Liver (tissue), 9 donors: ENCODE results near the gene IL31RA. TPM values are rescaled to one million over a fixed set of nuclear protein-coding genes. Genes with fewer than 3 reads are reported as not detected.

Experiments
- DNase-seq: peaks from one replicate; pipeline ENCODE4 v3.0.0-alpha.2; 2017; ENCODE audit warnings: low spot score
- H3K27ac ChIP-seq, 2 donors: one replicate each; pipeline ENCODE4 v1.7.0; 2013; ENCODE audit warnings: inconsistent platforms in 2 of 2, low read length in 2 of 2, control low read depth in 1 of 2, low read depth in 1 of 2, mild to moderate bottlenecking in 1 of 2
- H3K27me3 ChIP-seq, 4 donors: one replicate each; pipeline versions ENCODE4 v1.6.1 to v1.7.0; 2013; ENCODE audit warnings: low read length in 3 of 4, inconsistent platforms in 1 of 4, mild to moderate bottlenecking in 1 of 4, moderate library complexity in 1 of 4; ENCODE audit not compliant: control insufficient read depth in 4 of 4, insufficient read depth in 4 of 4
- H3K36me3 ChIP-seq, 4 donors: one replicate each; pipeline versions ENCODE4 v1.6.1 to v1.7.0; 2013; ENCODE audit warnings: low read length in 3 of 4, mild to moderate bottlenecking in 3 of 4, low read depth in 1 of 4, moderate library complexity in 1 of 4; ENCODE audit not compliant: control insufficient read depth in 4 of 4, insufficient read depth in 3 of 4
- H3K4me1 ChIP-seq, 4 donors: one replicate each; pipeline versions ENCODE4 v1.6.1 to v1.7.0; 2013; ENCODE audit warnings: low read length in 3 of 4, mild to moderate bottlenecking in 3 of 4, moderate library complexity in 1 of 4; ENCODE audit not compliant: control insufficient read depth in 4 of 4, insufficient read depth in 4 of 4
- H3K4me3 ChIP-seq, 3 donors: one replicate each; pipeline versions ENCODE4 v1.6.1 to v1.7.0; 2013; ENCODE audit warnings: low read length in 3 of 3, control low read depth in 1 of 3, low read depth in 1 of 3, mild to moderate bottlenecking in 1 of 3
- H3K9ac ChIP-seq, 2 donors: one replicate each; pipeline ENCODE4 v1.7.0; 2013; ENCODE audit warnings: low read length in 2 of 2, mild to moderate bottlenecking in 2 of 2, moderate library complexity in 2 of 2, control low read depth in 1 of 2, low read depth in 1 of 2
- H3K9me3 ChIP-seq, 4 donors: one replicate each; pipeline versions ENCODE4 v1.6.1 to v1.7.0; 2013; ENCODE audit warnings: low read length in 3 of 4; ENCODE audit not compliant: control insufficient read depth in 4 of 4
- EGR1 ChIP-seq, 2 donors: IDR thresholded peaks; 2 replicates each; pipeline ENCODE4 v1.6.1; 2016 to 2018; ENCODE audit warnings: antibody characterized with exemption in 2 of 2, low read depth in 2 of 2
- FOXA1 ChIP-seq: IDR thresholded peaks from 2 replicates; pipeline ENCODE4 v1.6.1; 2016; ENCODE audit warnings: antibody characterized with exemption
- FOXA2 ChIP-seq: IDR thresholded peaks from 2 replicates; pipeline ENCODE4 v1.6.1; 2016; ENCODE audit warnings: antibody characterized with exemption
- GABPA ChIP-seq, 2 donors: IDR thresholded peaks in 1 of 2; conservative IDR thresholded peaks in 1 of 2; 2 replicates each; pipeline ENCODE4 v1.6.1; 2016; ENCODE audit warnings: antibody characterized with exemption in 2 of 2, mild to moderate bottlenecking in 1 of 2, moderate library complexity in 1 of 2
- JUND ChIP-seq, 2 donors: IDR thresholded peaks; 2 replicates each; pipeline ENCODE4 v1.6.1; 2016; ENCODE audit warnings: antibody characterized with exemption in 2 of 2
- RXRA ChIP-seq, 2 donors: IDR thresholded peaks; 2 replicates each; pipeline ENCODE4 v1.6.1; 2017 to 2018; ENCODE audit warnings: antibody characterized with exemption in 2 of 2, mild to moderate bottlenecking in 1 of 2
- TAF1 ChIP-seq: conservative IDR thresholded peaks from 2 replicates; pipeline ENCODE4 v1.6.1; 2016; ENCODE audit warnings: antibody characterized with exemption, mild to moderate bottlenecking
- YY1 ChIP-seq: IDR thresholded peaks from 2 replicates; pipeline ENCODE4 v1.6.1; 2016; ENCODE audit warnings: antibody characterized with exemption, mild to moderate bottlenecking
- WGBS: extraction: QIAGEN DNeasy Blood & Tissue Kit; methylation state at CpG from one replicate; pipeline ENCODE4 v1.1.7; 2013; 5-methylcytosine and 5-hydroxymethylcytosine counted together
- polyA plus RNA-seq, 2 donors: library from polyadenylated mRNA; stranded (reverse) in 1 of 2; unstranded in 1 of 2; fragments of 200-250 nt in 1 of 2; fragments of >200 nt in 1 of 2; fragmentation: Nextera tagmentation in 1 of 2; extraction: Ambion mirVana in 1 of 2; gene quantifications; one replicate each; pipeline versions ENCODE4 v1.2.1 to v1.2.3, GENCODE V29; 2013 to 2015
- total RNA-seq, 2 donors: library from RNA; depleted of rRNA; stranded (reverse); fragments of >200 nt; gene quantifications; one replicate each; pipeline ENCODE4 v1.2.3, GENCODE V29; 2014
- TF ChIP-seq, protein P1 (sequence below): IDR thresholded peaks from 2 replicates; pipeline ENCODE4 v1.6.1; 2016; ENCODE audit warnings: antibody characterized with exemption
- TF ChIP-seq, protein P2 (sequence below): IDR thresholded peaks from 2 replicates; pipeline ENCODE4 v1.6.1; 2016; ENCODE audit warnings: antibody characterized with exemption
- TF ChIP-seq, protein P3 (sequence below): IDR thresholded peaks from 2 replicates; pipeline ENCODE4 v1.6.1; 2016; ENCODE audit warnings: antibody characterized with exemption, mild to moderate bottlenecking
- donor health status: healthy.
- donor health status: healthy.
- donor health status: healthy.
- donor health status: healthy.
- donor health status: healthy.

The IL31RA gene
- total and polyA plus RNA-seq, 4 donors: not detected

DNA sequence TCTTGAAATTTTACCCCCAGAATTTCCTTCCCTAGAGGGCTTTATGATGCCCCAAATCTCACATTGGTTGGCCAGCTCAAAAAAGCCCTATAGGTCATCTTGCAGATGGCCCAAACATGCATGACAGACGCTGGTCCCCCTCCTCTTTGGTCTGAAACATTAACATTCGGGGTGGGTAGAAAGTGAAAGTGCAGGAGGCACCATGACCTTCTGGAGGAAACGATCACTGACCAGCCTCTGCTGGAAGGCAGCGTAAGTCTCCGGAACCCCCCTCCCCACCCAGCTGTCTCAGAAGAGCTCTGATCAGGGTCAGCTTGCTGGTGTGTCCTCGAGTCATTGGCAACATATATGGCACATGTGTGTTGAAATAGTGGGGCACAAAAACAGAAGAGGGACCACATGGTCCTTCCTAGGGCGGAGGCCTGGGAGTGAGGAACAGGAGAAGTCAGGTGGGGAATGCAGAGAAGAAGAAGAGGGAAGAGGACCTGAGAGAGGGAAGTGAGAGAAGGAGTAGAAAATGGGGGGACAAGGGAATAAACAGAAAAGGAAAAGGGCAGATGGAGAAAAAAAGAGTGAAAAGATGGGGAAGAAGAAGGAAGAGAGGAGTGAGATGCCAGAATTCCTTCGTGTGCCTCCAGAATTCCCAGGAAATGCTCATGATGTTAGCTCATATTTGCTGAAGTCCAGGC lies 46.2 kb downstream of the IL31RA start:
- TF ChIP-seq JUND (IDR thresholded peaks at IDR 0.05) (no peak), YY1 (no peak)
- Histone ChIP-seq H3K27ac (no peak overlapping the region), H3K9me3 (no peaks in the 10 kb centered on the region), H3K36me3 (no peaks in the 10 kb centered on the region), H3K4me1 (no peaks in the 10 kb centered on the region), H3K27me3 (no peaks in the 10 kb centered on the region), H3K4me3 (no peak overlapping the region), H3K9ac (no peak overlapping the region)
- DNase-seq: no peak
- WGBS: 71% methylated on average over 8 of the region's 8 CpGs

DNA sequence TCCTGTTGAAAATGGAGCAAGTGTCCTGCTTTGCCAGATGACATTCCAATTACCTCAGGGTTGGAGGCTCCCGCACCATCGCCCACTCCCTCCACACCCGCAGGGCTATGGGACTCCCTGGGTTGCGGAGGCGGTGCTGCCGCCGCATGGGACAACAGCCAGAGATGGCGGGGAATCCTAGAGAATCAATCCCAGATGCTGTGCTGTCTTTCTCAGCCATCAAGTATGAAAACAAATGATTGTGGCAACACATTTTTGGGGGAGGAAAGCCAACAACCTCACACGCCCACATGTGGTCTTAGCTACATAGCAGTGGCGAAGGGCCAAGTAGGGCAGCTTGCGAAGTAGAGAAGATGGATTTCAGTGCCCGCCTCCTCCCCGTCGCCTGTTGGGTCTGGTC lies 46.7 kb downstream of the IL31RA start:
- no peak for DNase-seq
- Histone ChIP-seq H3K4me1 (no peaks in the 10 kb centered on the region), H3K9ac (no peak overlapping the region), H3K4me3 (no peak overlapping the region), H3K27ac (no peak overlapping the region), H3K27me3 (no peaks in the 10 kb centered on the region), H3K36me3 (no peaks in the 10 kb centered on the region), H3K9me3 (no peaks in the 10 kb centered on the region)
- 78% methylated on average over 14 of the region's 14 CpGs for WGBS
- TF ChIP-seq, protein P1, sequence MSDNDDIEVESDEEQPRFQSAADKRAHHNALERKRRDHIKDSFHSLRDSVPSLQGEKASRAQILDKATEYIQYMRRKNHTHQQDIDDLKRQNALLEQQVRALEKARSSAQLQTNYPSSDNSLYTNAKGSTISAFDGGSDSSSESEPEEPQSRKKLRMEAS: no peak
- TF ChIP-seq, protein P2, sequence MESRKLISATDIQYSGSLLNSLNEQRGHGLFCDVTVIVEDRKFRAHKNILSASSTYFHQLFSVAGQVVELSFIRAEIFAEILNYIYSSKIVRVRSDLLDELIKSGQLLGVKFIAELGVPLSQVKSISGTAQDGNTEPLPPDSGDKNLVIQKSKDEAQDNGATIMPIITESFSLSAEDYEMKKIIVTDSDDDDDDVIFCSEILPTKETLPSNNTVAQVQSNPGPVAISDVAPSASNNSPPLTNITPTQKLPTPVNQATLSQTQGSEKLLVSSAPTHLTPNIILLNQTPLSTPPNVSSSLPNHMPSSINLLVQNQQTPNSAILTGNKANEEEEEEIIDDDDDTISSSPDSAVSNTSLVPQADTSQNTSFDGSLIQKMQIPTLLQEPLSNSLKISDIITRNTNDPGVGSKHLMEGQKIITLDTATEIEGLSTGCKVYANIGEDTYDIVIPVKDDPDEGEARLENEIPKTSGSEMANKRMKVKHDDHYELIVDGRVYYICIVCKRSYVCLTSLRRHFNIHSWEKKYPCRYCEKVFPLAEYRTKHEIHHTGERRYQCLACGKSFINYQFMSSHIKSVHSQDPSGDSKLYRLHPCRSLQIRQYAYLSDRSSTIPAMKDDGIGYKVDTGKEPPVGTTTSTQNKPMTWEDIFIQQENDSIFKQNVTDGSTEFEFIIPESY: no peak
- TF ChIP-seq FOXA1: no peak
- TF ChIP-seq TAF1: no peak
- TF ChIP-seq, protein P3, sequence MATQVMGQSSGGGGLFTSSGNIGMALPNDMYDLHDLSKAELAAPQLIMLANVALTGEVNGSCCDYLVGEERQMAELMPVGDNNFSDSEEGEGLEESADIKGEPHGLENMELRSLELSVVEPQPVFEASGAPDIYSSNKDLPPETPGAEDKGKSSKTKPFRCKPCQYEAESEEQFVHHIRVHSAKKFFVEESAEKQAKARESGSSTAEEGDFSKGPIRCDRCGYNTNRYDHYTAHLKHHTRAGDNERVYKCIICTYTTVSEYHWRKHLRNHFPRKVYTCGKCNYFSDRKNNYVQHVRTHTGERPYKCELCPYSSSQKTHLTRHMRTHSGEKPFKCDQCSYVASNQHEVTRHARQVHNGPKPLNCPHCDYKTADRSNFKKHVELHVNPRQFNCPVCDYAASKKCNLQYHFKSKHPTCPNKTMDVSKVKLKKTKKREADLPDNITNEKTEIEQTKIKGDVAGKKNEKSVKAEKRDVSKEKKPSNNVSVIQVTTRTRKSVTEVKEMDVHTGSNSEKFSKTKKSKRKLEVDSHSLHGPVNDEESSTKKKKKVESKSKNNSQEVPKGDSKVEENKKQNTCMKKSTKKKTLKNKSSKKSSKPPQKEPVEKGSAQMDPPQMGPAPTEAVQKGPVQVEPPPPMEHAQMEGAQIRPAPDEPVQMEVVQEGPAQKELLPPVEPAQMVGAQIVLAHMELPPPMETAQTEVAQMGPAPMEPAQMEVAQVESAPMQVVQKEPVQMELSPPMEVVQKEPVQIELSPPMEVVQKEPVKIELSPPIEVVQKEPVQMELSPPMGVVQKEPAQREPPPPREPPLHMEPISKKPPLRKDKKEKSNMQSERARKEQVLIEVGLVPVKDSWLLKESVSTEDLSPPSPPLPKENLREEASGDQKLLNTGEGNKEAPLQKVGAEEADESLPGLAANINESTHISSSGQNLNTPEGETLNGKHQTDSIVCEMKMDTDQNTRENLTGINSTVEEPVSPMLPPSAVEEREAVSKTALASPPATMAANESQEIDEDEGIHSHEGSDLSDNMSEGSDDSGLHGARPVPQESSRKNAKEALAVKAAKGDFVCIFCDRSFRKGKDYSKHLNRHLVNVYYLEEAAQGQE: no peak
- TF ChIP-seq GABPA (IDR thresholded peaks at IDR 0.05 in 1 of 2, conservative IDR thresholded peaks at IDR 0.05 in 1 of 2): no peak

DNA sequence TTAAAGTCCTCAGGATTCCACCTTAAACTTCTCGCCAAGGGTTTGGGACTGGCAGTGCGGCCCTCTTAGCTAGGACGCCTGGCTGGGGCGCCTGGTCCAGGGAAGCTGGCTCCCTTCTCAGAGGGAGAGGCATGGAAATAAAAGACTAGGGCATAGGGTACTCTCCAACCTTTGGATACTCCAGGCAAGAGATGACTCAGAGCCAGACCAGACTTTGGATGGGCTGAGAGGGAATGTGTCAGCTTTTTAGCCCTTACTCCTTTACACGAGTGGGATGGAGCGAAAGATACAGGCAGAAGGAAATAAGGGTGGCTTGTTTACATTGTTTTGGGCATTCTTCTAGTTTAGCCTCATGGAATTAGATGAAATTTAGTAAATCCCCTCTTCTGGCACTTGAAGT lies 48.2 kb downstream of the IL31RA start:
- H3K9ac ChIP-seq: no peak overlapping the region
- no peak overlapping the region for H3K27ac ChIP-seq
- DNase-seq: no peak
- no peaks in the 10 kb centered on the region for H3K27me3 ChIP-seq
- H3K4me3 ChIP-seq: no peak overlapping the region
- no peaks in the 10 kb centered on the region for H3K4me1 ChIP-seq
- no peaks in the 10 kb centered on the region for H3K9me3 ChIP-seq
- 96% methylated on average over 6 of the region's 6 CpGs for WGBS
- TF ChIP-seq TAF1 (no peak), EGR1 (IDR thresholded peaks at IDR 0.05; ENCODE audit: low read depth in 2 of 2) (no peak), RXRA (IDR thresholded peaks at IDR 0.05) (no peak), GABPA (IDR thresholded peaks at IDR 0.05 in 1 of 2, conservative IDR thresholded peaks at IDR 0.05 in 1 of 2) (no peak), FOXA2 (no peak)
- H3K36me3 ChIP-seq: no peaks in the 10 kb centered on the region
